ENCODE data around the gene CORO2B.

- TF ChIP-seq, protein P1, sequence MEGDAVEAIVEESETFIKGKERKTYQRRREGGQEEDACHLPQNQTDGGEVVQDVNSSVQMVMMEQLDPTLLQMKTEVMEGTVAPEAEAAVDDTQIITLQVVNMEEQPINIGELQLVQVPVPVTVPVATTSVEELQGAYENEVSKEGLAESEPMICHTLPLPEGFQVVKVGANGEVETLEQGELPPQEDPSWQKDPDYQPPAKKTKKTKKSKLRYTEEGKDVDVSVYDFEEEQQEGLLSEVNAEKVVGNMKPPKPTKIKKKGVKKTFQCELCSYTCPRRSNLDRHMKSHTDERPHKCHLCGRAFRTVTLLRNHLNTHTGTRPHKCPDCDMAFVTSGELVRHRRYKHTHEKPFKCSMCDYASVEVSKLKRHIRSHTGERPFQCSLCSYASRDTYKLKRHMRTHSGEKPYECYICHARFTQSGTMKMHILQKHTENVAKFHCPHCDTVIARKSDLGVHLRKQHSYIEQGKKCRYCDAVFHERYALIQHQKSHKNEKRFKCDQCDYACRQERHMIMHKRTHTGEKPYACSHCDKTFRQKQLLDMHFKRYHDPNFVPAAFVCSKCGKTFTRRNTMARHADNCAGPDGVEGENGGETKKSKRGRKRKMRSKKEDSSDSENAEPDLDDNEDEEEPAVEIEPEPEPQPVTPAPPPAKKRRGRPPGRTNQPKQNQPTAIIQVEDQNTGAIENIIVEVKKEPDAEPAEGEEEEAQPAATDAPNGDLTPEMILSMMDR (IDR thresholded peaks at IDR 0.05): no peak
- no peak for TF ChIP-seq POLR2A (IDR thresholded peaks at IDR 0.05)
Observed at GRCh38 chr15:68663526-68663925, 84.7 kb downstream of the CORO2B start.

Data from uterus (tissue), 2 donors.